CD4-positive, alpha-beta T cell treated with Interleukin-10 for 1 hour (primary cell): Measurements from ENCODE around the gene N4BP2L2.

Source experiments
- DNase-seq: peaks from one replicate; pipeline ENCODE4 v3.0.0-alpha.2; 2020

N4BP2L2 gene

DNA sequence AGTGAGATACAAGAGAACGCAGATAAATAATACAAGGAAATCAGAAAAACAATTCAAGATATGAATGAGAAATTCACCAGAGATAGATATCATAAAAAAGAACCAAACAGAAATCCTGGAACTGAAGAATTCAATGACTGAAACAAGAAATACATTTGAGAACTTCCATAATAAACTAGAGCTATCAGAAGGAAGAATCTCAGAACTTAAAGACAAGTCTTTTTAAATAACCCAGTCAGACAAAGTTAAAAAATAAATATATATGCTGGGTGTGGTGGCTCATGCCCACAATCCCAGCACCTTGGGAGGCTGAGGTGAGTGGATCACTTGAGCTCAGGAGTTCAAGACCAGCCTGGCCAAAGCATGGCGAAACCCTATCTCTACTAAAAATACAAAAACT lies 82.0 kb downstream of the N4BP2L2 start:
- no peak for DNase-seq

DNA sequence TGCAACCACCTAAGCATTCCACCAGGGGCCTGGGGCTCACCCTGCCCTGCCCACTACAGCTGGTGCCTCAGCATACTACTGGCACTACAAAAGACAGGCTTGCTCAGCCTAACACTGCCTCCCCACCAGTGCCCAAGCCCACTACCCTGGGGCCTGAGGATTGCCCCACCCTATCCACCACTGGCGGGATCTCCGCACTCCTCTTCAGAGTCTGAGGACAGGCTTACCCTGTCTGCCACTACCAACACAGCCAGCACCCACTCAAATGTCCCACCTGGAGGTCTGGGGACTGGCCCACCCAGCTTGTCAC lies 83.0 kb downstream of the N4BP2L2 start:
- no peak for DNase-seq

DNA sequence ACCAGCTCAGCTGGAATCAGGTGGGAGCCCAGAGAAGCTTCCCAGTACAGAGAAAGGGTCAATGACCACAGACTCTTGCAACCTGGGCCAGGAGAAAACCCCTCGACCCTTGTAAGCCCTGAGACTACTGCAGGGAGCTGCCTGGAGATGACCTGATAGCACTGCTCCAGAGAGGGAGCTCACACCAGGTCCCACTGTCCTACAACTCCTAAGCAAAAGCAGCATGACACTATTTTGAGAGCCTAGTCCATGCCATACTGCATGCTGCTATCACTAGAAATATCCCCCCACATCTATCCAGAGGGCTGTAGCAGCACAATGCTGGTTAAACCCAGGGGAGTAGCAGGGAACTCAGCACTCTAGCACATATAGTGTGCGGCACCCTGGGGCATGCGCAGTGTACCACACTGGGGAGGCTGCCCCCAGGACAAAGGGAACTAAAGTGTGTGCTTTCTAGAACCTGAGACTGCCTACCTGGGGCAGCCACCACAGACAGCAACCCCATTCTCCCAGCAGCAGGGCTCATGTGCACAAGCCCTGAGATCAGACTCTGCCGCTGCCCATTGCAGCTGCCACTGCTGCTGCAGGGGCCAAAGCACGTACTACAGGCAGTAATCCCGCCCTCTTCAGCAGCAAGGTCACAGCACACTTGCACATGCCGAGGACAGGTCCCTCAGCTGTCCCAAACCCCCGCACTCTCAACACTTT lies 83.6 kb downstream of the N4BP2L2 start:
- DNase-seq, result no peak

DNA sequence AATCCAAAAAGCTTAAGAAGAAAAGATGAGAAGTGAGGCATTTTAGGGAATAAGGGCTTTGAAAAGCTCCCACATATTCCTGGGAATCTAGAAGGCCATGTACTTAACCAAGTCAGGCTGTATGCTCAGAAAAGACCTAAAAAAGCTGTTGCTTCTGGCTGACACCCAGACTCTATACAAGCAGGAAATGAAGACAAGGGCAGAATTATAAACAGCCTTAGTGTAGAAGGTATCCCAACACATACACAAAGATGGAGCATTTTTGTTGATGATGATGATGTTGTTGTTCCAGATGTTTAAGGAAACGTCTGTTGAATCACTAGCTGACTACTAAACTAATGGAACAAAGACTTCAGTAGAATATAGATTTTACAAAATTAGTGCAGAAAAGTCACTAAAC lies 84.6 kb downstream of the N4BP2L2 start:
- DNase-seq, result no peak

DNA sequence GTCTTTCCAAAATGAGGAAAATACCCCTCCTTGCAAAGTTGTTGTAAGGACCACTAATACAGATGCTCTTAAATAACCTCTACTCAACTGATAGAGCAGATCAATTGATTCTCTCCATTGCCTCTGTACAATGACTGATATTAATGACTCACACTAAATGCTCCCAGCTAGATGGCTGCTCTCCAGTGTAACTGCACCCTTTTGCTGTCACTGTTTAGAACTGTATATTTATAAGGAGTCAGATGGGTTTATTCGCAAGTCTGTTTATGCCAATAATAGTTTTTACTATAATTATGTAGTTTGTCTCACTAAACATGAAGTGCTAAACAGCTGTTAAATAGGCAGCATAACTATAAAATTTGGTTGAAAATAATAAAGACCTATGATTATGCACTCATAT lies 89.6 kb downstream of the N4BP2L2 start:
- DNase-seq, result no peak

DNA sequence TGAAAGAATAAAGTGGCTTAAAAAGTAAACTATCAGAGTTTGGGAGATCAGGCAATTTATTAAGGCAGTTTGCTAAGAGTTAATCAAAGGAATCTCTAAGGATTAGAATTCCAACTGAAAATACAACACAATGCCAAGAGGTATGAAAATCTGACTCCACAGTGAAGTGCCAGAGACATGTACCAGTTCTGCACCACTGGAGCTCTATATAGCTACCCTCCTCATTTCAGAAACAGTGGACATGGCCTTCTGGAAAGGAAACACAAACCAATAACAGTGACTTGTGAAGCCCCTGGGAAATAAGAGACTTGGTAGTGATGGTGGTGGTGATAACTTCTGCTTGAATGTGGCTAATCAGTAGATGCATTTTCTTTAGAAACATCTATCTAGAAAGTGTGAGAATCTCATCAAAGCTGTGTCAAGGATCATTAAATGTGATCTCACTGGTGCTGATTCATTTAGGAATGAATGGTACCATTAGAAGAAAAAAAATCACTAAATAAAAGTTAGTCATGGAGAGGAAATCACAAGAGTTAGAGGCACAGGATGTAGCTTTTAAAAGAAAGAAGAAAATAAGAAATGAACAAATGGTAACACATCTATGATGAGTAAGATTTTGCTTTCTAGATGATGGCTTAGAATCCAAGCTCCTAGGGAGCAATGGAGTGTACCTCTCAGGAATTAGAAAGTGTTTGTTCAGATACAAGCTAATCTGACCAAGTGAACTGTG lies 90.5 kb downstream of the N4BP2L2 start:
- DNase-seq, result no peak

DNA sequence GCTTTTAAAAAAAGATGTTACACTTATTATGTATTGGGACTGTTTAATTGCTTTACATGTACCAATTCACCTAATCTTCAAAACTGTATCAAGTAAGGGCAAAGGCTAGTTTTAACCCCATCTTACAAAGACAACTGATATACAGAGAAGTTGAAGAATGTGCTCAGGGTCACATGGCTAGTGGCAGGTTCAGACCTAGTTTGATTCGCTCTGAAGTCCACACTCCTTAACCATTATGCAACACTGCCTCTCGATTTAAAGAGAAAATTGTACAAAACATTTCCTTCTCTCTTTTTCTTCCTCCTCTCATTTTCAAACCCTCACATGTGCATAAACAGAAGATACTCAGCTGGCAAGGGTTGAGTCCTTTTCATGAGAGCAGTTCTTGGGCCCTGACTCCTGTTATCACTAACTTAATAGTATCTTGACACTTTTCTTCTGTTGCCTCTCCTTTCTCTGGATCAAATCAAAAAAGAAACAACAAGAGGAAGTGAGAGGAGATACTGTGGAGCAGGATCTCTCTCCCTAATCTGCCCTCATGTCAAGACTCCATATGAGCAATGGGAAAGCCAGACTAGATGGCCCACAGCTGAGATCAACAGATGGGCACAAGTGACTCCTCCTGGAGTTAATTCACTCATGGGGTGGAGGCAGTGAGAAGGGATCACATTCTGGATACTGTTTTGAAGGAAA lies 91.7 kb downstream of the N4BP2L2 start:
- DNase-seq, result no peak

DNA sequence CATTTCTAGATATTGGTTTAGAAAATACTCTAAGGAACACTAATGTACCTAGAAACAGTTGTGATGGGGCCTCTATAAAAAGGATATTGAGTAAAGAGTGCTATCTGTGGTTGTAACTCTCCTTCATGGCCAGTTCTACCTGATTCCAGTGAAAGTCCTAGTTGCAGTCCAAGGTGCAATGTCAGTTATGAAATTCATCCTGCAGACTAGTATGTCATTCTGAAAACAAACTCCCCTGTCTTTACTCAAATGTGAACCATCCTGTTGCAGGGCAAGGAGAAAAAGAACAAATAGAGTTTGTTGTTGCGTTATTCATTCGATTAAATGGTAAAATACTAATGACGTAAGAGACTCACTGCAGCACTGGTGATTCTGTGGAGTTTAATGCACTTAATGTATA lies 92.4 kb downstream of the N4BP2L2 start:
- no peak for DNase-seq

DNA sequence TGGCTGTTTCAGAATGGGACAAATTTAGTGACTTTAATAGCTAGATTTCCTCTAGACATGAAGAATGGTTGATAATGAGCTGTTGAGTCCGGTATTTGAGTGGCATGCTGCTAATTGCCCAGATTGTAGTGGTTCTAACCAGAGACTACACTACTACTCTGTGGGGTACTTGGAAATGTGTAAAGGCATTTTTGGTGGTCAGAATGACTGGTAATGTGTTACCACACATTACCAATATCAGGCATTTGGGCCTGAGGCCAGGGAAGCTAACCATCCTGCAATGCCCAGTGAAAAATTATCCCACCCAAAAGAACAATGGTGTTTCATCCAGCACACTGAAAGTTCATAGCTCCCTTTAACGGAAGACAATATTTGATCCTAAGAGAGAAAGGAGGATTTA lies 93.1 kb downstream of the N4BP2L2 start:
- no peak for DNase-seq

DNA sequence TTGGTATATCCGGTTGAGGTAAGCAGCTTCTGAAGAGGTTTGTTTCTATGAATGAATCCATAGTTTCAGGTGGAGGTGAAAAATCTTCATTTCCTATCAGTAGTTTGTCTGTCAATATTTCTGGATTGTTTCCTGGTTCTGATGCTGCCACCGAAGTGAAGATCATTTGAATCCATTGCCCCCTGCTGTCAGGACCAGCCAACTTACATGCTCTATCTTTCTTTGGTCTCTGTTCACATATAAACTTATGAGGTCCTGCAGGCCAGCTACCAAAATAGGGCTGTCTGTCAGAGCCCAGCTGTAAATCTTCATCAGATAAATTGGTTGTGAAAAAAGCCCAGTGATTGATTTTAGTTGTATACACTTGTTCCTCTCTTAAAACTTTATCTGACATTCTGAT lies 95.5 kb downstream of the N4BP2L2 start:
- peak; percentile 59 for DNase-seq

DNA sequence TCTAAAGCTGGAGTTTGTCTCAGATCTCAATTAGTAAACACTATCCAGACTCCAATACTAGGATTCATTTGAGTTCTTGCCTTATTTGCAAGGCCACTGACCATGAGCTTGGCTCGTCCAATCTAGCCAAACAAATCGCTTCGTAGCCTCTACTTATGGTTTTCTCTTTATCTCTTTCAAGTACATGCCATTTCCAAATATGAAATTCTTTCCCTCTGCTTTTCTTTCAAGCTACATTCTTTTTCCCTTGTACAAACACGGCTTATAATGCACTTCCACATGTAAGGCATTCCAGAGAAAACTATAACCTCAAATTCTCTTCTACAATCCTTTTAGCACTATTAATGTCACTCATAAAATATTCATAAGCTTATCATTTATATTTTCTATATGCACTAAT lies 99.7 kb downstream of the N4BP2L2 start:
- no peak for DNase-seq

DNA sequence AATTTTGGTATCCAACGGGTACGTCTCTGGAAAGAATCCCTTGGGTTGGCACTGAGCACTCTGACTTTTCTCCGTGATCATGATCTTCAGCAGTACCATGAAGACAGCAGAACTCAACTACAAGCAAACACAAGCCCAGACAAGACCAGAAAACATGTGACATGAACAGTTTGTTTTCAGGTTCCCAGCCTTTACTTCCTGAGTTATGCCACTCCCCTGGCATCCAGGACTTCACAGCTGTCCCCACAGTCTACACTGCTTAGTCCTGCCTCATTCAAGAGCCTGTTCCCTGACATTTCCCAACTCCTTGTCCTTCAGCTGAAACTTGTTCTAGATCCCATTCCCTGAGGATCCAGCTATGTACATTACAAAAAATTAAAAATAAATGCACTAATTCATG lies 105.7 kb downstream of the N4BP2L2 start:
- DNase-seq, result no peak

DNA sequence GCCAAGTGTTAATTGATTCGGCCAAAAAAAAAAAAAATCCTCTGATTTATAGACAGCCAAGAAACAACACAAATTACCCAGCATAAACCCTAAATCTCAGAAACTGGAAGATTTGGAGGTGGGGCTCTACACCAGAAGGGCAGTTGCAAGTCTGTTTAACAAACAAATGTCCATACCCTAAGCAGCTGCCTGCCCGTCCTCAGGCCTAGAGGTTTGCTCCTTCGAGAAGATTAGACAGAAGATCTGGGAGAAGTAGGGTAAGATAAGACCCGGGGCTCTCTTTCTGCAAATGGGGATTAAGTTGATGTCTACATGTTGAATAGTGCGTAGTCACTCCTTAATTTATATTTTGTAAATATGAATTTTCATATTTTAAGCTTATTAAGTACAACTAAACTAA lies 107.2 kb downstream of the N4BP2L2 start:
- DNase-seq, result no peak

DNA sequence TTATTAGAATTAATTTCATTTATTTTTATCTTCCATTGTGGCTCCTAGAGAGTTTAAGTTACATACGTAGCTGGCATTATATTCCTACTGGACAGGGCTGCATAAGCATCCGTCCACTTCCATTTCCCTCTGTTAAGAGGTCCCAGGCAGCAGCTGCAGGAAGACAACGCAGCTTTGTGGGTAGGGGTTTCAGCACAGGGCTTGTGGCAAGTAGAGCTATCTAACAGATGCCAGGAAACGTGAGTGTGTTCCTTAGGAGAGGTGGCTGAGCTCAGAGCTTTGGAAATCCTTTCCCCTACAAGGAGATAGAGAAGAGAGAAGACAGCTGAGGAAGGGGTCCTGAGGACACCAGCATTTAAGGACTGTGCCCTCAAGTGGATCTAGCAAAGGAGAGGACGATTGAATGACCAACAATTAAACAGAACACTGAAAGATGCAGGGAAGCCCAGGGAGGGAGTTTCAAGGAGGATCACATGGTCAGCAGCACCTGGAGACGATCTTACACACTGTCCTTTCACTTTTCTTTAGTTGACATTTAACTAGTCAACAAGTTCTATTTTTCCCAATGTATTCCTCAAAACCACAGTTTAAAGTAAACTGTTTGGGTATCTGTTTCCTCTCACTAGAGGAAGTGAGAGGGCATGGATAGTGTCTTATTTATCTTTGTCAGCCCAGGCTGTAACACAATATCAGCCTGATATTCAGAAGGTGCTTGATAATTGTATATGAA lies 108.4 kb downstream of the N4BP2L2 start:
- no peak for DNase-seq

DNA sequence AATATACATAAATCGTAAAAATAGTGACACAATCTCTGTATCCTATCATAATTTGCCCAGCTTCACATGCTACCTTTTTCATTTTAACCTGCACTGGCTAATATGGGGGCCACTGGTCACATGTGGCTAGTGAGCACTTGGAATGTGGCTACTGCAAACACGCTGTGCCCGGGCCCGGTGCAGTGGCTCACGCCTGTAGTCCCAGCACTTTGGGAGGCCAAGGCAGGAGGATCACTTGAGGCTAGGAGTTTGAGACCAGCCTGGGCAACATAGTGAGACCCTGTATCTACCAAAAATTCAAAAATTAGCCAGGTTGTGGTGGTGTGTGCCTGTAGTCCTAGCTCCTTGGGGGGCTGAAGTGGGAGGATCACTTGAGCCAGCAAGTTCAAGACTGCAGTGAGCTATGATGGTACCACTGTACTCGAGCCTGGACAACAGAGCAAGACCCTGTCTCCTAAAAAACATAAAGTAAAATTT lies 109.1 kb downstream of the N4BP2L2 start:
- no peak for DNase-seq

DNA sequence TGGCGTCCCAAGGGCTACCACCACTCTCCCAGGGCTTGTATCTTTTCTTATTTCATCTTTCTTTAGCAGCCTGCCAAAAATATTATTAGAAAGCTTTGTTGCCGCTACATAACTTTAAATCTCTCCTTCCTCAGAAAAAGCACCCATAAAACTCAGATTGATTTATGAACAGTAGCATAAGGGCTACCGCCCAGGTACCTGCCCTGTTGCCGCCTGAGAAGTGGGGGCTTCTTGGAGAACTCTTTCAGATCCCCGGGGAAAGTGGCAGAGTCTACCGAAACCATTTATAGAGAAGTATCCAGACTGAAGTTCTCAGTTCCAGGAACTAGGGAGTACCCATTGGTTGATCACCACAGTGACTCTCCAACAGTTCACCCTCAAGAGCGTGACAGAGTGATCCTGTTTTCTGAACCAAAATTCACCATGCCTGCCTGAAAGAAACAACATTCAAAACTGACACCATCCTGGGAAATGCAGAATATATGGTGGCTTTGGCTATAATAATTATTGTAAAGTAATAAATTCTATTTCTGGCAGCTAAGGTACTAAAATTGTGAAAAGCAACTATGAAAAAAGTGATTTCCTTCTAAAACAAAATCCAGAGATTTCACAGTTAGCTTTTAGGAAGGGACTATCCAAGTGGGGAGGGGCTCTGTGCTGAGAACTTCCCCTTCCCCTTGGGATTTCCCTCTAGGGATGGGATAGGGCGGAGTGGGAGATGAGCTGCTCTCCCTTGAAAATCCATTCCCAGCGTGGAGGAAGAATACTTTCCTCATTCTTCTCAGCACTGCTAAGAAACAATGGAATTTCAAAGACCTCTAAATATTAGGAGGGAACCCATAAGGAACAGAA lies 109.8 kb downstream of the N4BP2L2 start:
- DNase-seq, result peak; percentile 28

DNA sequence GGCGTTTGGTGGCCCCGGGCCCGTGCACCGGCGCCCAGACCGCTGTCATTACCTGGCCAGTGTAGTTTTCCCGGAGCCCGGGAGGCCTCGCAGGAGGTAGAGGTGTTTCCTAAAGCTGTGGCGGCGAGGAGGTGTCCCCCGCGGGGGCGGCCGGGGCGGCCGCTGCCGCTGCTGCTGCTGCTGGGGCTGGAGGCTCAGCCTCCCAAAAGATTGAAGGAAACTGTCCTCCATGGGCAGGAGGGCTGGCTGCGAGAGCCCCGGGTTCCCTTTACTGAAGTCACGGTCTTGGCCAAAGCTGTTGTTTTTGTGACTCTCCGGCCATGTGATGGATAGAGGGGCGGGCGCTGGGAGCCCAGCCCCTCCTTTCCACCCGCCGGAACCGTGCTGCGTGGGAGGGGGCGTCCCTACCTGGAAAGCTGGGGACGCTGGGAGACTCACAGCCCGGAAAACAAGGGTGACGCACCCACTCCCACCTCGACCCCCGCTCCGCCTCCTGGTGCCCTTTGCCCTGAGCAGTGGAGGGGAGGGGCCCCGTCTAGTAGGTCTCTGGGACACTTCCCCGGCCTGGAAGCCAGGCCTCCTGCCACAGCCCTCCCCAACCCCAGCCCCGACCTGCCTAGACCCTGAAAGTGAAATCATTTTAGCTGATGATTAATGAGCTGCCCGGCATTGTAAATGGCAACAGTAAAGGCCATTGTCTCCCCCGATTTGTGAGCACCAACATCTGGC lies 110.6 kb downstream of the N4BP2L2 start, which contains the start of gene N4BP2L1:
Gene N4BP2L1, minus strand, starts transcription at position 279 of the 729 bp plus-strand sequence. Its CDS starts 48 bp downstream, at position 231.
- peak; percentile 93 for DNase-seq

DNA sequence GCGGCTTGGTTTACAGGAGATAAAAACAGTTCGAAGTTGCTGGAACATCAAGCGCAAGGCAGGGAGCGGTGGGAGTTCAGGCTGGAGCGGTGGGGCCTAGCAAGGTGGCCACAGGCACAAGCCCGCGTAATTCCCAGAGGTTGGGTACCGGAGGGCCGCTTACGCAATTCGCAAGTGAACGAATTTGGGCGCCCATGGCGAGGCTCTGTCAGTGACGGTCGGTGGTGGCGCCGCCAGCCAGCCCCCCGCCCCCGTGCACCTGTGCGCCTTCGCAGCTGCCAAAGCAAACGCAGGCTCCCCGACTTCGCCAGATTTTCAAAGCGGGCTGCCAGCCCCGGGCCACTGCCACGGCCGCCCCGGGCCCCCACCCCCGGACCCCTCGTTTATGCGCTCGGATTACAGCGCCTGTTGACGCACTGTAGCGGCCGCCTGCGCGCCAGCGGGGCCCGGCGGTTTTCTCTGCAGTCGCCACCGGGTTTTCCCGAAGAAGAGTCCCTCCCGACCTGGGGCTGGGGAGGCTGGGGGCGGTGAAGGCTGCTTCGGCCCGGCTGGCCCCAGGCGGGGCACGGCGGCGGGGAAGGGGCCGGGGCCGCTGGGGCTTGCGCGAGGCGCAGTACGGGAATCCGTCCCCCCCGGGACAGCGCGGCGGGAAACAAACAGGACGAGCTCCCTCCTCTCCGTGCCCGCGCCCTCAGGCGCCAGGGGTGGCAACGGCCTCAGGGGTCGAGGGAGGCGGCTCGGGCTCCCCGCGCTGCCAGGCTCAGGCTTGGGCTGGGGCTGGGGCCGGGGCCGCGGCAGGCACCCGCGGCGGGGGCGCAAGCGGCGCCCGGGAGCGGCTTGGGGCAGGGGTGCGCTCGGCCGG lies 111.4 kb downstream of the N4BP2L2 start:
- DNase-seq, result peak; percentile 60

DNA sequence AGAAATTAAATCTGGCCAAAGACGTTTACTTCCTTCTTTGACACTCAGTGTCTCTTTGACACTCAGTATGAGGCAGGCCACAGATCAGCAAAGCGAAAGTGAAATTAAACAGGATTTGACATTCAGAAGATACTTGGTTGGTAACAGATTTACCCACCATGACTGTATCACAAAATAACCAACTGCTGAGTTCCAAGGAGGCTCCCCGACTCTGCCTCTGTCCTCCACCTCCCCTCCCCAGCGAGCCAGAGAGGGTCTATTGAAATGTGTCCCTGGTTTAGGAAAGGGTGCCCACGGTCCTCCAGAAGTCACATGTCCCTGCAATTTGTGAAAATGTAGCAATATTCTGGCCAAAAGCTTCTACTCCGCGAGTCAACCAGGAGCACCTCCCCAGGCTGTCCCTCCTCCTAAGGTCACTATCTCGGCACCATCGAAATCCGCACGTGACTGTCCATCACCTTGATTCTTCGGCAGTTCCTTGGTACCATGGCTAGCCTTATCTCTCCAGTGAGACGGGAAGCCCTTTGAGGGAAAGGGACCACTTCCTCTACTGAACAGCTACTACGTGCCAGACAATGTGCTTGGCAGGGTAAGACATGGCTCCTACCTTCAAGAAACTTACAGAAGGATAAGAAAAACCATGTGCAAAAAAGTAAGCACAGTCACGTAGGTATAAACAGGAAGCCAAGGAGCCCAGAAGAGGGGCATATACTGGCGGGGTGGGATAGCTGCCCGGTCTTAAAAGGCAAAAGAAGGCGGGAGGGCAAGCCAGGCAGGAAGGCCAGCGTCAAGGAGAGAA lies 112.2 kb downstream of the N4BP2L2 start:
- peak; percentile 78 for DNase-seq

DNA sequence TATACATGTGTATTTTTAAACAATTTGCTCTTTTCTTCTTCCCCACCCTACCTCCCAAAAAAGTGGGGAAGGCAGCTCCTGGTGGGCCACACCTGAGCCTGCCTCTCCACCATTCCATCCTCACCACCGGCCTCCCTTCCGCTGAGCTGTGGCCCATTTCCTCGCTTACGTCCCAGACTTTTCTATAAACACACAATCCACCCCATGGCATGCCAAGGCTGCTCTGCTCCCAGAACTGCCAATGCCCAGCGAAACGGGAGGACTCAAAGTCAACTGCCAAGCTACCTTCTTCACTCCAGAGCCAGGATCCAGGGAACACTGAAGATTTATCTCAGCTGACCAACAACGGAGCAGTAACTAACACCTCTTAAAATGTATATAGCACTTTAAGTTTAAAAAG lies 113.4 kb downstream of the N4BP2L2 start:
- no peak for DNase-seq
